H1 (cell line): Measurements from ENCODE around the gene MBD3L5. TPM values are rescaled to one million over a fixed set of nuclear protein-coding genes. Genes with fewer than 3 reads are reported as not detected.

Experiments used
- BACH1 ChIP-seq: IDR thresholded peaks from 2 replicates; pipeline ENCODE4 v1.6.1; 2012; ENCODE audit warnings: low read length, improper control_type of control experiment
- BCL11A ChIP-seq, 2 experiments: IDR thresholded peaks; one replicate each; pipeline ENCODE4 v1.6.1; 2011; ENCODE audit warnings: low read depth in 2 of 2, low read length in 2 of 2, mild to moderate bottlenecking in 2 of 2
- CEBPB ChIP-seq: IDR thresholded peaks from 2 replicates; pipeline ENCODE4 v1.6.1; 2012; ENCODE audit warnings: low read depth, low read length
- CTBP2 ChIP-seq: IDR thresholded peaks from 2 replicates; pipeline ENCODE4 v1.7.0; 2011; ENCODE audit warnings: borderline replicate concordance, mild to moderate bottlenecking, moderate library complexity, mixed read lengths, low read length; ENCODE audit not compliant: insufficient read depth, insufficient read length
- FOSL1 ChIP-seq: IDR thresholded peaks from 2 replicates; pipeline ENCODE4 v1.6.1; 2011; ENCODE audit warnings: mild to moderate bottlenecking, low read depth, low read length, moderate library complexity; ENCODE audit not compliant: insufficient read depth
- GTF2F1 ChIP-seq: IDR thresholded peaks from 2 replicates; pipeline ENCODE4 v1.6.1; 2012; ENCODE audit warnings: low read depth, low read length, improper control_type of control experiment, borderline replicate concordance
- HDAC2 ChIP-seq, 2 experiments: fragments of 300-600 bp in 1 of 2; sonication (generic) in 1 of 2; IDR thresholded peaks; 2 replicates each; pipeline ENCODE4 v1.6.1; 2011 to 2012; ENCODE audit warnings: low read depth in 2 of 2, low read length in 2 of 2, mild to moderate bottlenecking in 2 of 2, moderate library complexity in 2 of 2, borderline replicate concordance in 1 of 2, inconsistent platforms in 1 of 2
- JUN ChIP-seq: IDR thresholded peaks from 2 replicates; pipeline ENCODE4 v1.6.1; 2011; ENCODE audit warnings: low read depth, mild to moderate bottlenecking, improper control_type of control experiment, low read length
- KDM1A ChIP-seq: fragments of 200-600, 300-600 bp; sonication (generic); IDR thresholded peaks from 2 replicates; pipeline ENCODE4 v1.7.1; 2016; ENCODE audit warnings: mild to moderate bottlenecking, low read length, borderline replicate concordance
- PHF8 ChIP-seq: fragments of 200-600 bp; sonication (generic); conservative IDR thresholded peaks from 2 replicates; pipeline ENCODE4 v1.7.1; 2012; ENCODE audit warnings: low read depth, mild to moderate bottlenecking, inconsistent platforms, low read length, moderate library complexity
- POU5F1 ChIP-seq: IDR thresholded peaks from 2 replicates; pipeline ENCODE4 v1.6.1; 2011; ENCODE audit warnings: low read depth, mild to moderate bottlenecking, low read length, moderate library complexity
- RBBP5 ChIP-seq: IDR thresholded peaks from 2 replicates; pipeline ENCODE4 v1.7.1; 2012; ENCODE audit warnings: low read depth, mild to moderate bottlenecking, inconsistent platforms, low read length, moderate library complexity, borderline replicate concordance
- RNF2 ChIP-seq: fragments of 200-900, 300-1000 bp; sonication (generic); IDR thresholded peaks from 2 replicates; pipeline ENCODE4 v1.7.1; 2016; ENCODE audit warnings: borderline replicate concordance, low read depth, mild to moderate bottlenecking, antibody characterized with exemption, low read length; ENCODE audit not compliant: poor library complexity, severe bottlenecking; ENCODE audit errors: missing control alignments
- SAP30 ChIP-seq: fragments of 300-600 bp; sonication (generic); IDR thresholded peaks from 2 replicates; pipeline ENCODE4 v1.7.1; 2012; ENCODE audit warnings: low read length, moderate library complexity, mild to moderate bottlenecking, inconsistent platforms; ENCODE audit not compliant: insufficient read depth, insufficient replicate concordance
- SP2 ChIP-seq: IDR thresholded peaks from 2 replicates; pipeline ENCODE4 v1.6.1; 2012; ENCODE audit warnings: mild to moderate bottlenecking, low read length, inconsistent platforms
- SUZ12 ChIP-seq: fragments of 200-600 bp; sonication (generic); IDR thresholded peaks from 2 replicates; pipeline ENCODE4 v1.6.1; 2012; ENCODE audit warnings: mild to moderate bottlenecking, inconsistent platforms, low read length, moderate library complexity, mixed read lengths
- TAF7 ChIP-seq: optimal IDR thresholded peaks from 2 replicates; pipeline ENCODE3; 2011; ENCODE audit warnings: low read depth, mild to moderate bottlenecking, inconsistent platforms, low read length, moderate library complexity, borderline replicate concordance
- TBP ChIP-seq: IDR thresholded peaks from 2 replicates; pipeline ENCODE4 v1.6.1; 2011; ENCODE audit warnings: low read depth, low read length, improper control_type of control experiment
- polyA plus RNA-seq, 7 experiments: library from polyadenylated mRNA; depleted of rRNA in 3 of 7; stranded (reverse) in 5 of 7; unstranded in 2 of 7; fragments of >200 nt in 5 of 7; fragments of 200-250 nt in 2 of 7; gene quantifications; 1 replicate in 5 of 7; 2 replicates in 1 of 7; 4 replicates in 1 of 7; pipeline versions ENCODE4 v1.2.1 to v1.2.3, GENCODE V29; 2011 to 2013; ENCODE audit warnings: missing spikeins in 2 of 7, mixed read lengths in 2 of 7
- total RNA-seq: library from RNA; stranded (reverse); fragmentation: NEBNext Ultra II Directional; extraction: Animal tissue kit (Norgen Biotek cat#: 25700); gene quantifications from 2 replicates; pipeline ENCODE4 v1.2.1, GENCODE V29; 2021
- TF ChIP-seq, protein P1 (sequence below), 3 experiments: IDR thresholded peaks; 1 replicate in 2 of 3; 2 replicates in 1 of 3; pipeline versions ENCODE4 v1.5.1 to v1.6.1; 2011; ENCODE audit warnings: low read length in 3 of 3, mild to moderate bottlenecking in 3 of 3, inconsistent platforms in 2 of 3, low read depth in 1 of 3, moderate library complexity in 1 of 3; ENCODE audit not compliant: insufficient read depth in 1 of 3; ENCODE audit errors: control extremely low read depth in 1 of 3

The MBD3L5 gene
- total and polyA plus RNA-seq, 2 of the 8 experiments (the other 6 are each of a cell fraction or from before 2014, with no cell fraction given), result not detected

DNA sequence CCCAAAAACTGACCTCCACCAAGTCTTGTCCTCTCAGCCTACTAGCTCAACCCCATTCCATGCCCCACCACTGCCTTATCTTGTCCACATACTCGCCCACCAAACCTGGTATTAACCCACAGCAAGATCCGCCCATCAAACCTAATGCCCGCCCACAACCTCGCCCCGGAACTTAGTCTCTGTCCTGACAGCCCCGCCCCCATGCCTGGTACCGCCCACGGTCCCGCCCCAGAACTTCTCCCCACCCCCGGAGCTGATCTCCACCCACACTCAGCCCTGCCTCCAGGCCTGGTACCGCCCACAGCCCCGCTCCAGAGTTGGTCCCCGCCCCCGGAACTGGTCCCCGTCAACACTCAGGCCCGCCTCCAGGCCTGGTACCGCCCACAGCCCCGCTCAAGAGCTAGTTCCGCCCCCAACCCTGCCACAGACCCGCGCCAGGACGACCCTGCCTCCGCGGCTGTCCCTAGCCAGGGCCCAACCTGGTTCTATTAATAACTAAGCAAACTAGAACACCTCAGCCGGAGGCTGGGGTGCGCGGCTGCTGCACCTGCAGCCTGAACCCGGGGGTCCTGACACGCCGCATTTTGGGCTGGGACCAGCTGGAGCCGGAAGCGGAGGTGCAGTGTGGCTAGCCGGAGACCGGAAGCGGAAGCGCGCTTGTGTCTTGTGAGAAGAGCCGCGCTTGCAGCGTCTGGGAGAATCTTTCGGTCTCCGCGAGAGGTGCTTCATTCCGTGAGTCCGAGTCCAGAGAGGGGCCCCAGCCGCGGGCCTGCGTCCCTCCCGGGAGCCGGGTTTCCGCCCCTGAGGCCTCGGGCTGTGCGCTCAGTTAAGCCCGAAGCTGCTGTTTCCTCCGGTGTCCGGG, 38.9 kb downstream of the MBD3L5 start, which contains the start of gene ZNF557 (continued):
- TF ChIP-seq HDAC2 (IDR thresholded peaks at IDR 0.05; ENCODE audit: borderline replicate concordance in 1 of 2, low read depth in 2 of 2, low read length in 2 of 2) (peak in 1 of 2 experiments; percentile 41; a peak in 2 of 4 replicates), SAP30 (peak; percentile 0), SUZ12 (no peak), CEBPB (no peak), TAF7 (no peak), KDM1A (no peak), RBBP5 (no peak), GTF2F1 (no peak), BACH1 (no peak), TBP (no peak), POU5F1 (no peak), PHF8 (peak; percentile 79), BCL11A (IDR thresholded peaks at IDR 0.05; ENCODE audit: low read depth in 2 of 2, low read length in 2 of 2) (no peak), FOSL1 (no peak), SP2 (no peak), RNF2 (no peak), JUN (no peak), CTBP2 (no peak)
- TF ChIP-seq, protein P1, sequence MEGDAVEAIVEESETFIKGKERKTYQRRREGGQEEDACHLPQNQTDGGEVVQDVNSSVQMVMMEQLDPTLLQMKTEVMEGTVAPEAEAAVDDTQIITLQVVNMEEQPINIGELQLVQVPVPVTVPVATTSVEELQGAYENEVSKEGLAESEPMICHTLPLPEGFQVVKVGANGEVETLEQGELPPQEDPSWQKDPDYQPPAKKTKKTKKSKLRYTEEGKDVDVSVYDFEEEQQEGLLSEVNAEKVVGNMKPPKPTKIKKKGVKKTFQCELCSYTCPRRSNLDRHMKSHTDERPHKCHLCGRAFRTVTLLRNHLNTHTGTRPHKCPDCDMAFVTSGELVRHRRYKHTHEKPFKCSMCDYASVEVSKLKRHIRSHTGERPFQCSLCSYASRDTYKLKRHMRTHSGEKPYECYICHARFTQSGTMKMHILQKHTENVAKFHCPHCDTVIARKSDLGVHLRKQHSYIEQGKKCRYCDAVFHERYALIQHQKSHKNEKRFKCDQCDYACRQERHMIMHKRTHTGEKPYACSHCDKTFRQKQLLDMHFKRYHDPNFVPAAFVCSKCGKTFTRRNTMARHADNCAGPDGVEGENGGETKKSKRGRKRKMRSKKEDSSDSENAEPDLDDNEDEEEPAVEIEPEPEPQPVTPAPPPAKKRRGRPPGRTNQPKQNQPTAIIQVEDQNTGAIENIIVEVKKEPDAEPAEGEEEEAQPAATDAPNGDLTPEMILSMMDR (IDR thresholded peaks at IDR 0.05; ENCODE audit: control extremely low read depth in 1 of 3, insufficient read depth in 1 of 3, low read depth in 1 of 3, low read length in 3 of 3), result no peak
